ENCODE measurements around the gene UBA52. TPM values are rescaled to one million over a fixed set of nuclear protein-coding genes. Genes with fewer than 3 reads are reported as not detected.

UBA52 gene
- total and polyA plus RNA-seq, 2 of the 13 experiments (the other 11 are each of a cell fraction or from before 2014, with no cell fraction given), result 959 to 1,782 TPM

- TF ChIP-seq HINFP (CRISPR knock-in tag; IDR thresholded peaks at IDR 0.05; ENCODE audit: low read depth) (peak; percentile 33; the same call in 1 of the 2 replicates), BCL6 (CRISPR knock-in tag; IDR thresholded peaks at IDR 0.05) (peak; percentile 67), ZBTB10 (CRISPR knock-in tag; IDR thresholded peaks at IDR 0.05; ENCODE audit: borderline replicate concordance) (peak; percentile 92), ZFY (CRISPR knock-in tag; IDR thresholded peaks at IDR 0.05) (peak; percentile 70), SYNCRIP (IDR thresholded peaks at IDR 0.05; ENCODE audit: insufficient read depth, low read depth, low read length) (no peak), ZMAT3 (CRISPR knock-in tag; conservative IDR thresholded peaks at IDR 0.05) (peak; percentile 48; the same call in 1 of the 2 replicates), THYN1 (CRISPR knock-in tag; IDR thresholded peaks at IDR 0.05; ENCODE audit: borderline replicate concordance, low read depth) (0 out of 2 replicates have a peak, but pooled peaks have one; percentile 82), SIX4 (CRISPR knock-in tag; IDR thresholded peaks at IDR 0.05) (peak; percentile 98), ZNF792 (CRISPR knock-in tag; IDR thresholded peaks at IDR 0.05) (no peak), HNRNPL (IDR thresholded peaks at IDR 0.05; ENCODE audit: low read depth, low read length) (peak; percentile 87), ARID5B (CRISPR knock-in tag; IDR thresholded peaks at IDR 0.05) (peak; percentile 89; the same call in 1 of the 2 replicates), ZNF350 (CRISPR knock-in tag; IDR thresholded peaks at IDR 0.05; ENCODE audit: borderline replicate concordance, low read depth) (peak; percentile 15; the same call in 1 of the 2 replicates), JUND (CRISPR knock-in tag; IDR thresholded peaks at IDR 0.05) (no peak), ZNF343 (CRISPR knock-in tag; IDR thresholded peaks at IDR 0.05) (peak; percentile 82; the same call in 1 of the 2 replicates), ZNF687 (CRISPR knock-in tag; IDR thresholded peaks at IDR 0.05) (peak; percentile 80), ZNF614 (CRISPR knock-in tag; IDR thresholded peaks at IDR 0.05; ENCODE audit: borderline replicate concordance) (peak; percentile 47; the same call in 1 of the 2 replicates)
Measured at GRCh38 chr19:18610556-18611326, 39.1 kb downstream of the UBA52 start (continued).
